Anterior cingulate cortex (tissue), 58 donors: ENCODE results near the gene SELENOV.
A peak's percentile ranks its signal among the peaks of the same experiment; 100 is the strongest.
"Not testable (repeated sequence)": the region's sequence is repeated elsewhere in the genome, so short reads cannot be mapped to it uniquely, and the experiment has no call there.

Experiments
- DNase-seq, 58 donors: peaks; one replicate each; lab custom pipeline; 2025; lab: John Stamatoyannopoulos, UW

SELENOV gene

GRCh38 chr19:39514840-39515550 is at the start of gene SELENOV:
TSS of gene SELENOV (plus strand) at chr19:39515139. CDS start at chr19:39515213, 74 bp downstream.
- DNase-seq: peak in 1 of 58 donors; percentile 15

DNA sequence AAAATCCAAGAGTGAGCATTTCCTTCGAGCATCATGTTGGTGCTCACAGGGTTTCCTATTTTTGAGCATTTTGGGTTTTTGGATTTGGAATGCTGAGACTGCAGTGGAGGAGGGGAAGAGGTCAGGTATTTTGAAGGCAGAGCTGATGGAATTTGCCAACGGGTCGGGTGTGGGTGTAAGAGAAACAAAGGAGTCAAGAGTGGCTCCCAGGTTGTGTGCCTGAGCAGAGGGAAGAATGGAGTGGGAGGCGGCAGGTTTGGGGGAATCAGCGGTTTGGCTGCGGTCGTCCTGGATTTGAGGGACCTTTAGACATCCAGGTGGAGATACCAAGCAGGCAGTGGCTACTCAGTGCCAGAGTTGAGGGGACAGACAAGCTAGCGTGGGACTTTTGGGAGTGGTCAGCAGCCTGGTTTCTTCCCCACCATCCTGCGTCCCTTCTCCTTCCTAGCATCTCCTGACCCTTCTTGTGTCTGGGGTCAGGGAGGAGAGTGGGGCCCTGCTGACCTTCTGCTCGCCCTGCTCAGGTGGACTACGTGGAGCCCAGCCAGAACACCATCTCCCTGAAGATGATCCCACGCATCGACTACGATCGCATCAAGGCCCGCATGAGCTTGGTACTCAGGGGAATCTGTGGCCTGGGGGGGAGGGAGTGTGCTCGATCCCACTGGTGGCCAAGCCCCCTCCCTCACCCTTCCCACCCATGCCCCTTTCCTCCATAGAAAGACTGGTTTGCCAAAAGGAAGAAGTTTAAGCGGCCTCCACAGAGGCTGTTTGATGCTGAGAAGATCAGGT is 48.8 kb upstream of the SELENOV start:
- no peak for DNase-seq

- no peak for DNase-seq
Observed at GRCh38 chr19:39467941-39468340, 47.0 kb upstream of the SELENOV start.

GRCh38 chr19:39469036-39469435 is 45.9 kb upstream of the SELENOV start:
- DNase-seq: no peak

DNA sequence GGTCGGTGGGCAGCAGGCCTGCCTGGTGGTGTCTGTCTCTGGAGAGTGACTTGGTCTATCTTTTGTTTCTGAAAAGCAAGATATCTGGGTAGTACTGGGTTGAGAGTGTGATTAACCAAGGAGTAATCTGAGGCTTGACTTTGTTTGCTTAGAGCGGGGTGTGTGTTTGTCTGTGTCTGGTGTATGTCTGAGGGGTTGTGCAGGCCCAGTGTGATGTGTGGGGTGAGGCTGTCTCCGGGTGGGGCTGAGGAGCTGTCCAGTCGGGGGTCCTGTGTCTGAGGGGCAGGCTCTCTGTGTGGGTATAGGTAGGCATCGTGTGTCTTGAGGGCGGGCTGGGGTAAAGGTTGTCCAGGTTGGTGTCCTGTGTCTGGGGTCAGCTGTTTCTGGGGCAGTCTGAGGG is 45.4 kb upstream of the SELENOV start:
- DNase-seq: no peak

GRCh38 chr19:39470724-39471339 is 44.1 kb upstream of the SELENOV start:
- DNase-seq: no peak

DNA sequence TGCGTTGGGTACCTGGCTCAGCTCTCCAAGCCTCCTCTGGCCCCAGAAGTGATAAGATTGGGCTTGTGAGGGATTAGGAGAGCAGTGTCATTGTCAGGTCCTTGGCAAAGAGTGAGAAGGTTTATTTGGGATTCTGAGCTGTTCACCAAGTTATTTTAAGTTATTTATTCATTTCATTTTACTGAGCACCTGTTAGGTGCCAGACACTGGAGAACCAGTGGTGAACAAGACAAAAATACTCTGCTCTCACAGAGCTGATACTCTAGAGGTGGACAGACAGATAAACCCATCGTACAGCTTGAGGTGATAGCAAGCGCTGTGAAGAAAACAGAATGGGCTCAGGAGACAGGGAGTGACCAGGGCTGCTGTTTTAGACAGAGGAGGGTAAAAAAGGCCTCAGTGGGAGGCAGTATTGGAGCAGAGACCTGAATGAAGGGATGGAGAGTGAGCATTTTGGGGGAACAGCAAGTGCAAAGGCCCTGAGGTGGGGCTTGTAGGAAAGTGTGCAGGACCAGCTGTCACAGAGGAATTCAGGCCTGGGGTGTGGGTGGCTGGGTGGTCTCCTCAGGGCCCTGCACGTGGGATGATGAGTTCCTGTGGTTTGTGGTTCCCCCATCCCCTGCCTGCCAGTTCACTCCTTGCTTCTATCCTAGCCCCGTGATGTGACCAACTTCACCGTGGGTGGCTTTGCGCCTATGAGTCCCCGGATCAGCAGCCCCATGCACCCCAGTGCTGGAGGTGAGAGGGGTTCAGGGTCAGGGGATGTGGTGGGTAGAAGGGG is 43.0 kb upstream of the SELENOV start:
- DNase-seq: no peak

DNA sequence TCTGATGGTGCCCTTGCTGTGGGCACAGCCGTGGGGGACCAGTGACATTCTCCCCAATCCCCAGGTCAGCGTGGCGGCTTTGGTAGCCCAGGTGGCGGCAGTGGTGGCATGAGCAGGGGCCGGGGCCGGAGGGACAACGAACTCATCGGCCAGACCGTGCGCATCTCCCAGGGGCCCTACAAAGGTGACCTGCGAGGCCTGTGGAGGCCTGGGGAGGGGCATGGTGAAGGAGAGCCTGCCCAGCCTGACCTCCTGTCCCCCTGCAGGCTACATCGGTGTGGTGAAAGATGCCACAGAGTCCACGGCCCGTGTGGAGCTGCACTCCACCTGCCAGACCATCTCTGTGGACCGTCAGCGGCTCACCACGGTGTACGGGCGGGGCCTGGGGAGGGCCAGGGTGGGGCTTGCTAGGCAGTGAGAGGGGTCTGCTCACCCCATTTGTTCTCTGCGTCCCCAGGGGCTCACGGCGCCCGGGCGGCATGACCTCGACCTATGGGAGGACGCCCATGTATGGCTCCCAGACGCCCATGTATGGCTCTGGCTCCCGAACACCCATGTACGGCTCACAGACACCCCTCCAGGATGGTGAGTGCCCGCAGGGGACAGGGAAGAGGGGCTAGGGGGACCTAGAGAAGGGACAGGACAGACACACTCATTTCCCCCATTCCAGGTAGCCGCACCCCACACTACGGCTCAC is 42.0 kb upstream of the SELENOV start:
- DNase-seq: no peak

GRCh38 chr19:39473443-39473960 is 41.4 kb upstream of the SELENOV start:
- no peak for DNase-seq

DNA sequence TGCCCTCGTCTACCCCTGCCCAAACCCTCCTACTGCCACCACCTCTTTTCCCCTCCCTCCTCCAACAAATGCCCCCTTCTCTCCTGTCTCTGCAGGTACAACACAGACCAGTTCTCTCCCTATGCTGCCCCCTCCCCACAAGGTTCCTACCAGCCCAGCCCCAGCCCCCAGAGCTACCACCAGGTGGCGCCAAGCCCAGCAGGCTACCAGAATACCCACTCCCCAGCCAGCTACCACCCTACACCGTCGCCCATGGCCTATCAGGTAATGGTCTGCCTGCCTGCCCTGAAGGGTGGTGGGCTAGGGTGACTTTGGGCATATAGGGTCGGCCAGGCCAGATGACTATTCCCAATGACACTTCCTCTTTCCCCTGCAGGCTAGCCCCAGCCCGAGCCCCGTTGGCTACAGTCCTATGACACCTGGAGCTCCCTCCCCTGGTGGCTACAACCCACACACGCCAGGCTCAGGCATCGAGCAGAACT is 40.8 kb upstream of the SELENOV start:
- peak in 33 of 58 donors; percentile 3 to 63 (median 14) for DNase-seq

- no peak for DNase-seq
Observed at GRCh38 chr19:39475748-39476147, 39.2 kb upstream of the SELENOV start.

- DNase-seq: not testable (repeated sequence)
Observed at GRCh38 chr19:39479319-39479801, 35.6 kb upstream of the SELENOV start.

- peak in 1 of 58 donors; percentile 6 for DNase-seq
Observed at GRCh38 chr19:39479916-39480315, 35.0 kb upstream of the SELENOV start.

DNA sequence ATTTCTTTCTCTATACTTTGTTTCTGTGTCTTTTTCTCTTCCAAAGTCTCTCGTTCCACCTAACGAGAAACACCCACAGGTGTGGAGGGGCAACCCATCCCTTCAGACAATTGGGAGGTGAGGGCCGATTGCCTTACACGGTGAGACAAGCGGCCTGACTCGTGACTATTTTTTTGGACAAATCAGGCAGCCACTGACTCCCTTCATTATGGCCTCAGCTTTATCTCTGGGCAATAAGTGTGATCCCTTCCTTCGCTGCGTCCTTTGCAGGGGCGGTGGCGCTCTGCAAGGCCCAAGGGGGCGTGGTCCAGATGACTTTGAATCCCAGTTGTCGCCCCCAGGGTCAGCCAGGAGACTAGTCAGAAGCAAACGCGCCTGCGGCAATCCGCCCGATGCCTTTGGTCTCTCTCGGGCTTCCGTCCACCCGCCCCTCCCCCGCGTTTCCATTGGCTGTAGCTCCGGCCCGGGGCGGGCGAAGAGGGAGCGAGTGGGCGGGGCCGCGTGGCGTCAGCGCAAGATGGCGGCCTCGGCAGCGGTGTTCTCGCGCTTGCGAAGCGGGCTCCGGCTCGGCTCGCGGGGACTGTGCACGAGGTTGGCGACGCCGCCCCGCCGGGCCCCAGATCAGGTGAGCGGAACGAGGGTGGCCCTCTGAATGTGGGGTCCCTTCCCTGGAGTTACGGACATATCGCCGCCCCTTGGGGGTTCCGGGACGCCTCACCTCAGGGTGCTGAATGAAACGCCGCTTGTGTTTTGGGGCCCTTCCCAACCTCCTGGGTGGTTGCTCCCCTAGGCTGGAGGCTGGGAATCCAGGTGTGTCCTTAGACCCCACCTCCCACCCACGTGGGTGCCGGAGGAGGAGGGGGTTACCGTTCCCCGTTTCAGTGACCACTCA is 34.4 kb upstream of the SELENOV start, which contains the start of gene TIMM50:
Gene TIMM50, plus strand, starts transcription at position 502 of the 892 bp plus-strand sequence. Its CDS starts 16 bp downstream, at position 518.
- DNase-seq: peak; percentile 51 to 97 (median 92)

DNA sequence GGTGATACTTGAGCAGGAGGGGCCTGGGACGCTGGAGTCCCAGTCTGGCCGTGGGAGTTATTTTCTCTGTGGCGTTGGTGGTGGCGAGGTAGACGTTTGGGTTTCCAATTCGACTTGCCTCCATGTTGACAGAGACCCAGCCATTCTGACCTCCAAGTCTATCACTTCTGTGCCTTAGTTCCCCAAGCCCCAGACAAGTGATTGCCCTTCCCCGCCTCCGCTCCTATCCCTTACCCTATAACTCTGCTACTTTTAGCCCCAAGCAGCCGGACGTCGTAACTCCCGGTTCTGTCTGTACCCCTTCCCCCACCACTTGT is 33.8 kb upstream of the SELENOV start:
- DNase-seq: no peak

- no peak for DNase-seq
Observed at GRCh38 chr19:39481676-39482075, 33.3 kb upstream of the SELENOV start.

GRCh38 chr19:39483141-39483540 is 31.8 kb upstream of the SELENOV start:
- no peak for DNase-seq

DNA sequence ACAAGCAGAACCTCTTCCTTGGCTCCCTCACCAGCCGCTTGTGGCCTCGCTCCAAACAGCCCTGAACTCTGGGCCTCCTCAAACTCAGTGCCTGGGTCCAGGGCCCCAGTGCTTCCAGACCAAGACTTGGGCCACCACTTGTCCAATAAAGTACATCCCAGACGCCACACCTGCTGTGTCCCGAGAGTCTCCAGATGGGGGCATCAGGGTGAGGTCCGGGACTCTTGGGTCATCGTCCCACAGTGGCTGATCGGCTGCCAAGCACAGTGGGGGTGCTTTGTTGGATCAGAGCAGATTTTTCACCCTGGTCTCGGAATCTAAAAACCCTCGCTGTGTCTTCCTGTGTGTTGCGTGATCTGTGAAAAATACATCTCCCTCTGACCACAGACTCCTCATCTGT is 25.2 kb upstream of the SELENOV start:
- no peak for DNase-seq
